ENCODE results near the gene CNPPD1. TPM values are rescaled to one million over a fixed set of nuclear protein-coding genes. Genes with fewer than 3 reads are reported as not detected.

The CNPPD1 gene
- 10 to 100 TPM; 35.9 to 55.5 (median 44.2) TPM for total RNA-seq

DNA sequence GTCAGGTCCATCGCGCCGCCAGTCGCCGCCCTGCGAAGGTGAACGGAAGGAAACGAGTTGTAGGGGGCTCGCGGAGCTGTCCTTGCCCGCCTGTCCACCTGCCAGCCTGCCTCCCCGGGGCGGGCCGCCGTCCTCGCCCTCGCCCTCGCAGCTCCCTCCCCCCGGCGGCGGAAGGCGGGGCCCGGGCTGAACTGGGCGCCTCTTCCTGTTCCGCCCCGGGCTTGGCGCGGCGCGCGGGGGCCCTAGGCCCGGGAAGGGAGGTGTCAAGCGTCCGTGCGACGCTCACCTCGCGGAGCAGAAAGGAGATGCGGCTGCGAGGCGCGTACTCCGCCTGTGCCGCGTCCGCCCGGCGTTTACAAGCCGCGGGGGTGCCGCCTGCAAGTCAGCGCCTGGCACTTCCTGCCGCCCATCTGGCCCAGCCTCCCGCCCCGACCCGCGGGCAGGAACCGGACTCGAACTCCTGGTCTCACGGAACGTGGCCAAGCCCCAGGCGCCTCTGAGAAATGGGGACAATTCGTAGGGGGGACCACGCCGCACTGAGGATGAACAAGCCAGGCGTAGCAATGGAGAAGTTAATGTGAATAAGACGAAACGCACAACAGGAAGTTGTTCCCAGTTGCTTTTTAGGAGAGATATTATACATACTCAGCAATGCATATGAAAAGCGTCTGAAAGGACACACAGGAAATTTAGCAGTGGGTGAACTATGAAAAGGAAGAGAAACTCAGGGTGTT is at the start of gene CNPPD1:
Gene CNPPD1, minus strand, starts transcription at position 108 of the 734 bp plus-strand sequence. Its CDS starts 97 bp downstream, at position 11.
- TF ChIP-seq, protein P1, sequence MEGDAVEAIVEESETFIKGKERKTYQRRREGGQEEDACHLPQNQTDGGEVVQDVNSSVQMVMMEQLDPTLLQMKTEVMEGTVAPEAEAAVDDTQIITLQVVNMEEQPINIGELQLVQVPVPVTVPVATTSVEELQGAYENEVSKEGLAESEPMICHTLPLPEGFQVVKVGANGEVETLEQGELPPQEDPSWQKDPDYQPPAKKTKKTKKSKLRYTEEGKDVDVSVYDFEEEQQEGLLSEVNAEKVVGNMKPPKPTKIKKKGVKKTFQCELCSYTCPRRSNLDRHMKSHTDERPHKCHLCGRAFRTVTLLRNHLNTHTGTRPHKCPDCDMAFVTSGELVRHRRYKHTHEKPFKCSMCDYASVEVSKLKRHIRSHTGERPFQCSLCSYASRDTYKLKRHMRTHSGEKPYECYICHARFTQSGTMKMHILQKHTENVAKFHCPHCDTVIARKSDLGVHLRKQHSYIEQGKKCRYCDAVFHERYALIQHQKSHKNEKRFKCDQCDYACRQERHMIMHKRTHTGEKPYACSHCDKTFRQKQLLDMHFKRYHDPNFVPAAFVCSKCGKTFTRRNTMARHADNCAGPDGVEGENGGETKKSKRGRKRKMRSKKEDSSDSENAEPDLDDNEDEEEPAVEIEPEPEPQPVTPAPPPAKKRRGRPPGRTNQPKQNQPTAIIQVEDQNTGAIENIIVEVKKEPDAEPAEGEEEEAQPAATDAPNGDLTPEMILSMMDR (IDR thresholded peaks at IDR 0.05; ENCODE audit: low read depth), result no peak

DNA sequence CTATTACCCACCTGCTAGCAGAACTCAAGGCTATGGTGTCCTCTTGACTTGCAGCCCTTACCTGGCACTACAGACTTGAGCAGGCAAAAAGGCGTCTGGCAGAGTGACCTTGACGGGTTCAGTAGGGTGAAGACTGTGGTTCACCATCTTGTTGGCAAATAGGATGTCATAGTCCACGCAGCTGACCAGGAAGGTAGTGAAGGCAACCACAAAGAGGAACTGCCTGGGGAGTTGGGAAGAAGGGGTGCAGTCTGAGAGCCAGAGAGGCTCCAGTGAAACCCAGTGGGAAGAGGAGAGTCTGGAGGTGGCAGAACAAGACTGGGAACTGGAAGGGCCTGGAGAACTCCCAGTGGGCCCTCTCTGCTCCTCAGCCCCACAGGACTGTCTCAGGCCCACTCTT is 48.6 kb upstream of the CNPPD1 start:
- TF ChIP-seq, protein P1 (IDR thresholded peaks at IDR 0.05; ENCODE audit: low read depth), result no peak

GRCh38 chr2:219223831-219224610 is 47.3 kb upstream of the CNPPD1 start:
- TF ChIP-seq, protein P1 (IDR thresholded peaks at IDR 0.05; ENCODE audit: low read depth), result no peak

- TF ChIP-seq, protein P1 (IDR thresholded peaks at IDR 0.05; ENCODE audit: low read depth), result no peak
Observed at GRCh38 chr2:219221957-219222518, 45.3 kb upstream of the CNPPD1 start.

DNA sequence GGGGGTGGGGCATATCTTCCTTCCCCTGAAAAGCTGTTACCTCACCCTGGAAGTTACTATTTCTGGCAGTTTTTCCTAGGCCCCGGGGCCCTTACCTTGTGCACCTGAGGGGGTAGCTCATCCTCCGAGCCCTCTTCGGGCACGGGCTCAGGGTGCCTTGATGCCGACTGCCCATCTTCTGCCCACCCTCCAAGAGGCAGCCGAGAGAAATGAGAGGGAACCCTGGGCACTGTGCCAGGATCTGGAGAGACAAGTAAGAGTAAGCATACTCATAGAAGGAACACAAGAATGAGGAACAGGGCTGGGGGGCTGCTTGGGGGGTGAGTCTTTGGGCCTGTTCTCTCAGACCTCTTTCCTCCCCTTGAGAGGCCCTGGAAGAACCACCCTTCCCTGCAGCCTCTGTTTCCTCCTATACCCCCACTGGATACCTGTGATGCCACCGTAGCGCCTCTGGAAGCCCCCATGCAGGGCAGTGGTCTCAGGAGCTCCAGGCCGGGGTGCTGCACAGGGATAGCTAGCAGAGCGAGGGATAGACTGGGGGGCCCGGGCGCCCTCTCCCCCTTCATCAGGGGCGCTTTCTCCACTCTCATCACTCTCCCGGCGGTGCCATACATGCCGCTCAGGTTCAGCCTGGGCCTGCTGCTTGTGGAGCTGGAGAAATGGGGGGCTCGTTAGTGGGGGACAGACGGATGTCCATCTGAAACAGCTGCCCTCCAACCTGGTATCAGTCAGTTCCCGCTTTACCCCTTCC is 44.1 kb upstream of the CNPPD1 start:
- TF ChIP-seq, protein P1 (IDR thresholded peaks at IDR 0.05; ENCODE audit: low read depth), result no peak

DNA sequence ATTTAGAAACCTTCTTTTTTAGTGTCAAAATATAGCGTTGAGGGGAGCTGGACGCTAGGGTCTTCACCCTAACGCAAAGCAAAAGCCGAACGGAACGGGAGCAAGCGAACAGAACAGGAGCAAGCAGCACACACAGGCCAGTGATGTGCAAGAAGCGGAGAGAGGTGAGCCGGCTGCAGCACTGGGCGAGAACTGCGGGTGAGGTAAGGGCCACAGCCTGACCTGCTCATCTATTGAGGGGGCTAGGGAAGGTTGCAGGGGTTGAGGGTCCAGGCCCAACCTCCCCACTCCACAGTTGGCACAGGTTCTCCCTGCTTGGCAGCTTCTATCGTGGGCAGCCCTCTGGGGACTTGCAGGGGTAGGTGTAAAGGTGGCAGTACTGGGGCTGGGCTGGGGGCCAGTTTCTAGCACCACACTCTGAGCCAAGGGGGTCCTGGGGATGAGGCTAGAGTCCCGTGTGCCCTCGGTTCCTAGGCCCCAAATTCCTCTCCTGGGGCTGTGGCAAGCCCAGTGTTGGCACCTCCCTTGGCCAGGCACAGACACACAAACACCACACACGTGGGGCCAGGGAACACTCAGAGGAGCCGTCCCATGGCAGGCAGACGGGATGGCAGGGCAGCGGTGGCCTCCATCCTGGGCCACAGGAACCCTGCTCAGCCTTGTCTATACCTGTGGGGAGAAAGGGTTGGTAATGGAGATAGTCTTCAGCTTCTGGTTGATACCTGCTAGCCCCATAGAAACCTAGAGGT is 43.2 kb upstream of the CNPPD1 start:
- TF ChIP-seq, protein P1 (IDR thresholded peaks at IDR 0.05; ENCODE audit: low read depth), result no peak
